ENCODE results near the gene PSMA5. TPM values are rescaled to one million over a fixed set of nuclear protein-coding genes. Genes with fewer than 3 reads are reported as not detected.

Gene PSMA5
- total RNA-seq, 2 donors from 2014 or later = 8.6 to 8.9 TPM

GRCh38 chr1:109356505-109356904 lies 69.7 kb downstream of the PSMA5 start:
- Histone ChIP-seq H3K27ac (no peak overlapping the region), H3K27me3 (no peaks in the 10 kb centered on the region), H3K4me1 (no peaks in the 10 kb centered on the region), H3K9me3 (no peaks in the 10 kb centered on the region), H3K4me3 (no peak overlapping the region), H3K36me3 (replicated peaks in 1 of 2; ENCODE audit: insufficient read depth in 1 of 2, low read depth in 2 of 2) (peaks cover 0 to 6% of the 10 kb centered on the region in 2 donors)
- no peak for ATAC-seq
- TF ChIP-seq POLR2A (IDR thresholded peaks at IDR 0.05) = no peak
- TF ChIP-seq, protein P1, sequence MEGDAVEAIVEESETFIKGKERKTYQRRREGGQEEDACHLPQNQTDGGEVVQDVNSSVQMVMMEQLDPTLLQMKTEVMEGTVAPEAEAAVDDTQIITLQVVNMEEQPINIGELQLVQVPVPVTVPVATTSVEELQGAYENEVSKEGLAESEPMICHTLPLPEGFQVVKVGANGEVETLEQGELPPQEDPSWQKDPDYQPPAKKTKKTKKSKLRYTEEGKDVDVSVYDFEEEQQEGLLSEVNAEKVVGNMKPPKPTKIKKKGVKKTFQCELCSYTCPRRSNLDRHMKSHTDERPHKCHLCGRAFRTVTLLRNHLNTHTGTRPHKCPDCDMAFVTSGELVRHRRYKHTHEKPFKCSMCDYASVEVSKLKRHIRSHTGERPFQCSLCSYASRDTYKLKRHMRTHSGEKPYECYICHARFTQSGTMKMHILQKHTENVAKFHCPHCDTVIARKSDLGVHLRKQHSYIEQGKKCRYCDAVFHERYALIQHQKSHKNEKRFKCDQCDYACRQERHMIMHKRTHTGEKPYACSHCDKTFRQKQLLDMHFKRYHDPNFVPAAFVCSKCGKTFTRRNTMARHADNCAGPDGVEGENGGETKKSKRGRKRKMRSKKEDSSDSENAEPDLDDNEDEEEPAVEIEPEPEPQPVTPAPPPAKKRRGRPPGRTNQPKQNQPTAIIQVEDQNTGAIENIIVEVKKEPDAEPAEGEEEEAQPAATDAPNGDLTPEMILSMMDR (IDR thresholded peaks at IDR 0.05) = no peak
- 37 to 41% methylated on average over 1 of the region's 1 CpG for WGBS, 2 donors
- intact Hi-C loops (cut with DNase I) = no loop called here
- DNase-seq = no peak

- intact Hi-C loops (cut with DNase I) = no loop called here
- Histone ChIP-seq H3K27ac (no peak overlapping the region), H3K4me3 (no peak overlapping the region), H3K36me3 (replicated peaks in 1 of 2; ENCODE audit: insufficient read depth in 1 of 2, low read depth in 2 of 2) (peaks cover 0 to 10% of the 10 kb centered on the region in 2 donors), H3K27me3 (no peaks in the 10 kb centered on the region), H3K9me3 (no peaks in the 10 kb centered on the region), H3K4me1 (no peaks in the 10 kb centered on the region)
- no peak for TF ChIP-seq POLR2A (IDR thresholded peaks at IDR 0.05)
- TF ChIP-seq, protein P1 (IDR thresholded peaks at IDR 0.05) = no peak
- DNase-seq (no peak), ATAC-seq (no peak)
- 93 to 97% methylated on average over 3 of the region's 3 CpGs for WGBS, 2 donors
Observed at GRCh38 chr1:109354929-109355328, 71.3 kb downstream of the PSMA5 start.

- intact Hi-C loops (cut with DNase I) = no loop called here
Observed at GRCh38 chr1:109351457-109351856, 74.8 kb downstream of the PSMA5 start.

DNA sequence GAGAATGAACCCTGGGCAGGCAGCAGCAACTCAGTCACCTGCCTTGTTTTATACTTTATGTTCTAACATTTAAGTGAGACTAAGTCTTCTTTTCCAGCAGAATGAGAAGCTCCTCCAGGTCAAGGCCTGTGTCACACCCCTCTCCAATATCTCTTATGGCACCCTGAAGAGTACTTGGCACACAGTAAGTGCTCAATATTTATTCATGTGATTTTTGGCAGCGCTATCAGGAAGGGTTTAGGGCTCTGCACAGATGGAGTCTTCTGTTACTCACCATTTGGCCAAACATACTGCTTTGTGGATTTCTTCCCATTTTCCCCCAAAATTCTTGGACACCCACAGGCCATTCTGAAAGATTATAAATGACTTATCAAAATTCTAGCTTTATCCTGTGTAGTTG lies 75.6 kb downstream of the PSMA5 start:
- WGBS, 2 donors = 79 to 81% methylated on average over 1 of the region's 1 CpG
- Histone ChIP-seq H3K27me3 (no peaks in the 10 kb centered on the region), H3K4me1 (no peaks in the 10 kb centered on the region), H3K9me3 (no peaks in the 10 kb centered on the region), H3K4me3 (no peak overlapping the region), H3K36me3 (replicated peaks in 1 of 2; ENCODE audit: insufficient read depth in 1 of 2, low read depth in 2 of 2) (peaks cover 0 to 12% of the 10 kb centered on the region in 2 donors), H3K27ac (no peak overlapping the region)
- no peak for DNase-seq
- intact Hi-C loops (cut with DNase I) = no loop called here
- ATAC-seq = no peak
- TF ChIP-seq, protein P1 (IDR thresholded peaks at IDR 0.05) = no peak
- no peak for TF ChIP-seq POLR2A (IDR thresholded peaks at IDR 0.05)

More at GRCh38 chr1:109351457-109351856, 74.8 kb downstream of the PSMA5 start:
- Histone ChIP-seq H3K9me3 (no peaks in the 10 kb centered on the region), H3K4me1 (no peaks in the 10 kb centered on the region), H3K27ac (no peak overlapping the region), H3K27me3 (no peaks in the 10 kb centered on the region), H3K4me3 (no peak overlapping the region), H3K36me3 (replicated peaks in 1 of 2; ENCODE audit: insufficient read depth in 1 of 2, low read depth in 2 of 2) (peaks cover 0 to 12% of the 10 kb centered on the region in 2 donors)
- DNase-seq (no peak), ATAC-seq (no peak)
- no peak for TF ChIP-seq POLR2A (IDR thresholded peaks at IDR 0.05)
- TF ChIP-seq, protein P1 (IDR thresholded peaks at IDR 0.05) = no peak
- WGBS, 2 donors = 88 to 89% methylated on average over 5 of the region's 5 CpGs

GRCh38 chr1:109350182-109350581 lies 76.1 kb downstream of the PSMA5 start:
- Histone ChIP-seq H3K36me3 (replicated peaks in 1 of 2; ENCODE audit: insufficient read depth in 1 of 2, low read depth in 2 of 2) (peaks cover 0 to 16% of the 10 kb centered on the region in 2 donors), H3K9me3 (no peaks in the 10 kb centered on the region), H3K4me3 (no peak overlapping the region), H3K27ac (no peak overlapping the region), H3K4me1 (no peaks in the 10 kb centered on the region), H3K27me3 (no peaks in the 10 kb centered on the region)
- intact Hi-C loops (cut with DNase I) = no loop called here
- TF ChIP-seq, protein P1 (IDR thresholded peaks at IDR 0.05) = no peak
- DNase-seq = no peak
- 94 to 96% methylated on average over 4 of the region's 4 CpGs for WGBS, 2 donors
- no peak for ATAC-seq
